Measurements from ENCODE around the gene UHRF1. TPM values are rescaled to one million over a fixed set of nuclear protein-coding genes. Genes with fewer than 3 reads are reported as not detected.
A peak's percentile ranks its signal among the peaks of the same experiment; 100 is the strongest.

The UHRF1 gene
- total and polyA plus RNA-seq, 2 of the 13 experiments (the other 11 are each of a cell fraction or from before 2014, with no cell fraction given): 6.8 to 78.4 TPM

DNA sequence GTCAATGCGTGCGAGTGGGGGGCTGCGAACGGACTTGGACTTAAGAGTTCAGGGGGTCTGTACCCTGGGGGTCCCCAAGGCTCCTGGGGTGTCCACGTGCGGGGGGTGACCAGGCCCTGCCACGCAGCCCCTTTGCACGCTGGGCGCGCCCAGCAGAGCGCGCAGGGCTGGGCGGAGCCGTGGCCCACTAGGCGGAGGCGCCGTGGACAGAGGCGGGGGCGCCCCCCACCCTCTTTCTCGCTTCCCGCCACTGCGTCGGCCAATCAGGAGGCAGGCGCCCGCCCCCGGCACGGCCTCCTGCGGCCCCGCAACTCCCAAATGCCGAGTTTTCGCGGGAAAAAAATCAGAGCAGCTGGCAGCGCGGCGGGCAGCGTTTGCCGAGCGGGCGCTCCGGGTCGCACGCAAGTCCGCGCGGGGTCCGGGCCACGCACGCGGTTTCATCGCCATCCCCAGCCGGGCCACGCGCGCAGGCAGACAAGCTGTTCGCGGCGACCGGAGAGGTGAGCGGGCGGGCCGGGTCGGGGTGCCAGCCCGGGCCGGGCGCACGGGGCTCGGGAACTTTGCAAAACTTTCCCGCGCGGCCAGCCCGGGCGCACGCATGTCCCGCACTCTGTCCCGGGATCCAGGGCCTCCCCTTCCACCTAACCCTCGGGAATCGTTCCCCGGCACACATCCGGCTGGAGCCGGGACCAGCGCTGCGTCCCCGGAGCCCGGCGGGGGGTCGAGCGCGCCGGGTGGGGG, at the start of gene UHRF1 (continued):
- TF ChIP-seq PITX1 (CRISPR knock-in tag; IDR thresholded peaks at IDR 0.05) (no peak), ETV6 (CRISPR knock-in tag; conservative IDR thresholded peaks at IDR 0.05) (no peak), AGO2 (optimal IDR thresholded peaks at IDR 0.05; ENCODE audit: low read depth, low read length) (peak; percentile 70), ZNF569 (CRISPR knock-in tag; IDR thresholded peaks at IDR 0.05; ENCODE audit: borderline replicate concordance) (no peak), NR2F1 (CRISPR knock-in tag; IDR thresholded peaks at IDR 0.05) (no peak), KDM3A (CRISPR knock-in tag; IDR thresholded peaks at IDR 0.05; ENCODE audit: low read depth) (peak; percentile 23; the same call in 1 of the 2 replicates), NBN (conservative IDR thresholded peaks at IDR 0.05) (no peak), ZSCAN29 (CRISPR knock-in tag; conservative IDR thresholded peaks at IDR 0.05) (no peak), MBD4 (IDR thresholded peaks at IDR 0.05; ENCODE audit: borderline replicate concordance, low read length) (no peak), NPAS2 (CRISPR knock-in tag; IDR thresholded peaks at IDR 0.05; ENCODE audit: borderline replicate concordance) (no peak), SRF (IDR thresholded peaks at IDR 0.05; ENCODE audit: low read depth, low read length) (no peak), KDM2A (CRISPR knock-in tag; IDR thresholded peaks at IDR 0.05; ENCODE audit: borderline replicate concordance, low read depth) (no peak), PAF1 (CRISPR knock-in tag; IDR thresholded peaks at IDR 0.05) (no peak), SP4 (CRISPR knock-in tag; IDR thresholded peaks at IDR 0.05) (0 out of 2 replicates have a peak, but pooled peaks have one; percentile 14), ZNF225 (CRISPR knock-in tag; IDR thresholded peaks at IDR 0.05) (no peak; the same call in 1 of the 2 replicates), ZBTB21 (CRISPR knock-in tag; IDR thresholded peaks at IDR 0.05) (no peak), NFYC (CRISPR knock-in tag; IDR thresholded peaks at IDR 0.05) (peak; percentile 81), SETDB1 (CRISPR knock-in tag; IDR thresholded peaks at IDR 0.05; ENCODE audit: borderline replicate concordance) (no peak), RARG (CRISPR knock-in tag; IDR thresholded peaks at IDR 0.05; ENCODE audit: low read depth) (no peak), ZNF598 (CRISPR knock-in tag; IDR thresholded peaks at IDR 0.05; ENCODE audit: borderline replicate concordance) (no peak), SCMH1 (CRISPR knock-in tag; IDR thresholded peaks at IDR 0.05; ENCODE audit: borderline replicate concordance) (no peak)
- TF ChIP-seq, protein P1, sequence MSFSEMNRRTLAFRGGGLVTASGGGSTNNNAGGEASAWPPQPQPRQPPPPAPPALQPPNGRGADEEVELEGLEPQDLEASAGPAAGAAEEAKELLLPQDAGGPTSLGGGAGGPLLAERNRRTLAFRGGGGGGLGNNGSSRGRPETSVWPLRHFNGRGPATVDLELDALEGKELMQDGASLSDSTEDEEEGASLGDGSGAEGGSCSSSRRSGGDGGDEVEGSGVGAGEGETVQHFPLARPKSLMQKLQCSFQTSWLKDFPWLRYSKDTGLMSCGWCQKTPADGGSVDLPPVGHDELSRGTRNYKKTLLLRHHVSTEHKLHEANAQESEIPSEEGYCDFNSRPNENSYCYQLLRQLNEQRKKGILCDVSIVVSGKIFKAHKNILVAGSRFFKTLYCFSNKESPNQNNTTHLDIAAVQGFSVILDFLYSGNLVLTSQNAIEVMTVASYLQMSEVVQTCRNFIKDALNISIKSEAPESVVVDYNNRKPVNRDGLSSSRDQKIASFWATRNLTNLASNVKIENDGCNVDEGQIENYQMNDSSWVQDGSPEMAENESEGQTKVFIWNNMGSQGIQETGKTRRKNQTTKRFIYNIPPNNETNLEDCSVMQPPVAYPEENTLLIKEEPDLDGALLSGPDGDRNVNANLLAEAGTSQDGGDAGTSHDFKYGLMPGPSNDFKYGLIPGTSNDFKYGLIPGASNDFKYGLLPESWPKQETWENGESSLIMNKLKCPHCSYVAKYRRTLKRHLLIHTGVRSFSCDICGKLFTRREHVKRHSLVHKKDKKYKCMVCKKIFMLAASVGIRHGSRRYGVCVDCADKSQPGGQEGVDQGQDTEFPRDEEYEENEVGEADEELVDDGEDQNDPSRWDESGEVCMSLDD (CRISPR knock-in tag; IDR thresholded peaks at IDR 0.05; ENCODE audit: borderline replicate concordance): peak; percentile 66
- TF ChIP-seq, protein P2, sequence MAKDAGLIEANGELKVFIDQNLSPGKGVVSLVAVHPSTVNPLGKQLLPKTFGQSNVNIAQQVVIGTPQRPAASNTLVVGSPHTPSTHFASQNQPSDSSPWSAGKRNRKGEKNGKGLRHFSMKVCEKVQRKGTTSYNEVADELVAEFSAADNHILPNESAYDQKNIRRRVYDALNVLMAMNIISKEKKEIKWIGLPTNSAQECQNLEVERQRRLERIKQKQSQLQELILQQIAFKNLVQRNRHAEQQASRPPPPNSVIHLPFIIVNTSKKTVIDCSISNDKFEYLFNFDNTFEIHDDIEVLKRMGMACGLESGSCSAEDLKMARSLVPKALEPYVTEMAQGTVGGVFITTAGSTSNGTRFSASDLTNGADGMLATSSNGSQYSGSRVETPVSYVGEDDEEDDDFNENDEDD (CRISPR knock-in tag; IDR thresholded peaks at IDR 0.05; ENCODE audit: borderline replicate concordance): peak; percentile 80
- TF ChIP-seq, protein P3, sequence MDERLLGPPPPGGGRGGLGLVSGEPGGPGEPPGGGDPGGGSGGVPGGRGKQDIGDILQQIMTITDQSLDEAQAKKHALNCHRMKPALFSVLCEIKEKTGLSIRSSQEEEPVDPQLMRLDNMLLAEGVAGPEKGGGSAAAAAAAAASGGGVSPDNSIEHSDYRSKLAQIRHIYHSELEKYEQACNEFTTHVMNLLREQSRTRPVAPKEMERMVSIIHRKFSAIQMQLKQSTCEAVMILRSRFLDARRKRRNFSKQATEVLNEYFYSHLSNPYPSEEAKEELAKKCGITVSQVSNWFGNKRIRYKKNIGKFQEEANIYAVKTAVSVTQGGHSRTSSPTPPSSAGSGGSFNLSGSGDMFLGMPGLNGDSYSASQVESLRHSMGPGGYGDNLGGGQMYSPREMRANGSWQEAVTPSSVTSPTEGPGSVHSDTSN (CRISPR knock-in tag; IDR thresholded peaks at IDR 0.05): no peak
